Panc1 (cell line): ENCODE results near the gene ESRRA. TPM values are rescaled to one million over a fixed set of nuclear protein-coding genes. Genes with fewer than 3 reads are reported as not detected.

Source experiments
- ATAC-seq: fragments of 200-7000 bp; cut with Tn5 transposase; 2 replicates; pipeline ENCODE4 v1.9.1; 2020; ENCODE audit warnings: mild to moderate bottlenecking, moderate library complexity
- BruUV-seq: library from RNA; stranded (reverse); fragments of 400-500 nt; replicated peaks from 2 replicates; lab custom pipeline; 2021; lab: Mats Ljungman, UMichigan
- CTCF ChIA-PET: fragments of 300-600 bp; sonication (Branson Sonifier 250); formaldehyde crosslinking; loops from one replicate; lab custom pipeline; 2022; ENCODE audit warnings: antibody characterized with exemption; lab: Charles Lee
- POLR2A ChIA-PET: fragments of 300-600 bp; sonication (Branson Sonifier 250); formaldehyde crosslinking; loops from one replicate; lab custom pipeline; 2022; ENCODE audit warnings: antibody characterized with exemption; lab: Charles Lee
- DNase-seq: peaks from one replicate; pipeline ENCODE4 v3.0.0-alpha.2; 2010; ENCODE audit warnings: low read depth, low spot score
- H3K27ac ChIP-seq: 2 replicates; pipeline ENCODE4 v1.5.1; 2011; ENCODE audit warnings: mild to moderate bottlenecking, low read length, inconsistent platforms
- H3K27me3 ChIP-seq: fragments of 200-500 bp; sonication (Bioruptor generic); 2 replicates; pipeline ENCODE4 v1.6.0; 2014; ENCODE audit warnings: low read length, inconsistent platforms; ENCODE audit not compliant: control insufficient read depth, insufficient read depth
- H3K36me3 ChIP-seq: fragments of 200-500 bp; sonication (Bioruptor generic); 2 replicates; pipeline ENCODE4 v1.5.1; 2014; ENCODE audit warnings: inconsistent platforms, mild to moderate bottlenecking, low read length, moderate library complexity; ENCODE audit not compliant: control insufficient read depth, insufficient read depth
- H3K4me1 ChIP-seq: 2 replicates; pipeline ENCODE4 v1.5.1; 2011; ENCODE audit warnings: inconsistent platforms, mild to moderate bottlenecking, low read length, moderate library complexity; ENCODE audit not compliant: control insufficient read depth, insufficient read depth
- H3K4me3 ChIP-seq, 2 experiments: 2 replicates each; pipeline ENCODE4 v1.5.1; 2011 to 2012; ENCODE audit warnings: low read depth in 2 of 2, low read length in 2 of 2, mild to moderate bottlenecking in 2 of 2, inconsistent platforms in 1 of 2, moderate library complexity in 1 of 2
- H3K9me3 ChIP-seq: fragments of 200-500 bp; sonication (Bioruptor generic); 2 replicates; pipeline ENCODE4 v1.5.1; 2014; ENCODE audit warnings: low read depth, mild to moderate bottlenecking, inconsistent platforms, low read length, moderate library complexity; ENCODE audit not compliant: control insufficient read depth, insufficient read depth
- POLR2AphosphoS5 ChIP-seq: IDR thresholded peaks from 2 replicates; pipeline ENCODE4 v1.6.1; 2012; ENCODE audit warnings: mild to moderate bottlenecking, low read depth, low read length, moderate library complexity
- SIN3A ChIP-seq: IDR thresholded peaks from 2 replicates; pipeline ENCODE4 v1.6.1; 2012; ENCODE audit warnings: low read depth, mild to moderate bottlenecking, low read length, moderate library complexity, borderline replicate concordance; ENCODE audit not compliant: insufficient read depth
- TCF7L2 ChIP-seq: IDR thresholded peaks from 2 replicates; pipeline ENCODE4 v1.6.1; 2011; ENCODE audit warnings: mild to moderate bottlenecking, low read depth, low read length, inconsistent platforms
- in situ Hi-C: cut with HindIII; loops from 2 replicates; pipeline ENCODE4 v1.10.0; 2016; ENCODE audit warnings: low sequenced_read_pairs, low pct_unique_long_range_greater_than_20kb
- intact Hi-C: fragments of 100-400 bp; cut with micrococcal nuclease; formaldehyde crosslinking; loops from one replicate; pipeline ENCODE4 v1.10.0; 2022; ENCODE audit not compliant: unreplicated experiment
- total RNA-seq: library from RNA; stranded (reverse); gene quantifications from one replicate; pipeline ENCODE4 v1.2.1, GENCODE V29; 2021; ENCODE audit not compliant: unreplicated experiment
- TF ChIP-seq, protein P1 (sequence below): fragments of 450-650 bp; IDR thresholded peaks from 2 replicates; pipeline ENCODE4 v1.5.1; 2017; ENCODE audit warnings: mild to moderate bottlenecking
- TF ChIP-seq, protein P2 (sequence below), 2 experiments: IDR thresholded peaks; 2 replicates each; pipeline ENCODE4 v1.6.1; 2011 to 2012; ENCODE audit warnings: low read depth in 2 of 2, control low read depth in 1 of 2, low read length in 1 of 2, mild to moderate bottlenecking in 1 of 2, moderate library complexity in 1 of 2; ENCODE audit not compliant: insufficient read depth in 1 of 2

ESRRA gene
- total RNA-seq, 1 experiment from 2014 or later, result 81.6 TPM

DNA sequence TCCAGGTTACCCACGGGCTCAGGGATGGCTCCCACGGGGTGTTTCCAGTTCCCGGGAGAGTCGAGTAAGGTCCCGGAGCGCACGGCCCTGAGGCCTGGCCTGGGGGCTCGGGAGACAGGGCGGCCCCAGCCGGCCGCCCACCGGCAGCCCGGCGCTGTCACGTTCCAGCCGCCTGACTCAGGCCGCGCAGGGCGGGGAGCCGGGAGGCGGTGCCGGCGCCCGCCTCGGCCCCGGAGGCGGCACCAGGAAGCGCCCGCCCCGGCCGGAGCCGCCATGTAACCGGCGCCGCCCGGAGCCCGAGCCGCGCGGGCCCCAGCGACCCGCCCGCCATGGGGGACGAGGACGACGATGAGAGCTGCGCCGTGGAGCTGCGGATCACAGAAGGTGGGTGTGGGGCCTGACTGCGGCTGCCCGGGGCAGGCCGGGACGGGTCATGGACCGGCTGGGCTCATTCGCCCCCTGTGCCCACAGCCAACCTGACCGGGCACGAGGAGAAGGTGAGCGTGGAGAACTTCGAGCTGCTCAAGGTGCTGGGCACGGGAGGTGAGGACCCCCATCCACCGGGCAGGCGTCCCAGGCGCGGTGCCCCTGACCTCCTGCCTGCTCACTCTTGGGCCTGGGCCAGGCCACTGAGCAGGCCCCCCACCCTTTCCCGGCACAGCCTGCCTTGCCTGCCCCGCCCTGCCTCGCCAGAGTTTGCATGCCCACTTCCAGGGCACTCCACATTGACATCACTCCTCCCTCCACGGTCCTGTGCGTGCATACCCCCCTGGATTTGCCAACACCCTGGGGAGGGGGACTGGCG, 53.8 kb downstream of the ESRRA start, which contains the start of gene RPS6KA4:
RPS6KA4 (plus strand) TSS at position 256 of the 805 bp plus-strand sequence; CDS start at position 330, 74 bp downstream.
- intact Hi-C loops, result loop anchor here (5.0 kb wide), 1 partner anchor 293 kb away; no protein-coding TSS in a partner anchor
- Histone ChIP-seq H3K36me3 (peaks cover 4% of the 10 kb centered on the region; the same call in 1 of the 2 replicates), H3K4me3 (peak within 1 kb of the TSS; percentile 76 to 86), H3K27ac (peak within 1 kb of the TSS; percentile 88), H3K4me1 (peaks cover 48% of the 10 kb centered on the region), H3K27me3 (no peaks in the 10 kb centered on the region), H3K9me3 (no peaks in the 10 kb centered on the region)
- no TSS peak for BruUV-seq
- in situ Hi-C loops, result no loop called here
- ChIA-PET CTCF (interaction anchor here (0.6 to 0.9 kb wide), 3 partner anchors 13 to 41 kb away, joined by 3 to 4 read pairs (median 3); partner anchors contain the start of genes PRDX5 and TRMT112), POLR2A (interaction anchor here (0.5 to 0.6 kb wide), 2 partner anchors 15 to 78 kb away, joined by 3 read pairs; no protein-coding TSS in a partner anchor)
- ATAC-seq, result peak; percentile 79
- TF ChIP-seq, protein P1, sequence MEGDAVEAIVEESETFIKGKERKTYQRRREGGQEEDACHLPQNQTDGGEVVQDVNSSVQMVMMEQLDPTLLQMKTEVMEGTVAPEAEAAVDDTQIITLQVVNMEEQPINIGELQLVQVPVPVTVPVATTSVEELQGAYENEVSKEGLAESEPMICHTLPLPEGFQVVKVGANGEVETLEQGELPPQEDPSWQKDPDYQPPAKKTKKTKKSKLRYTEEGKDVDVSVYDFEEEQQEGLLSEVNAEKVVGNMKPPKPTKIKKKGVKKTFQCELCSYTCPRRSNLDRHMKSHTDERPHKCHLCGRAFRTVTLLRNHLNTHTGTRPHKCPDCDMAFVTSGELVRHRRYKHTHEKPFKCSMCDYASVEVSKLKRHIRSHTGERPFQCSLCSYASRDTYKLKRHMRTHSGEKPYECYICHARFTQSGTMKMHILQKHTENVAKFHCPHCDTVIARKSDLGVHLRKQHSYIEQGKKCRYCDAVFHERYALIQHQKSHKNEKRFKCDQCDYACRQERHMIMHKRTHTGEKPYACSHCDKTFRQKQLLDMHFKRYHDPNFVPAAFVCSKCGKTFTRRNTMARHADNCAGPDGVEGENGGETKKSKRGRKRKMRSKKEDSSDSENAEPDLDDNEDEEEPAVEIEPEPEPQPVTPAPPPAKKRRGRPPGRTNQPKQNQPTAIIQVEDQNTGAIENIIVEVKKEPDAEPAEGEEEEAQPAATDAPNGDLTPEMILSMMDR, result no peak
- TF ChIP-seq SIN3A, result peak; percentile 92; the same call in 1 of the 2 replicates
- peak; percentile 72 for TF ChIP-seq POLR2AphosphoS5
- no peak for DNase-seq

DNA sequence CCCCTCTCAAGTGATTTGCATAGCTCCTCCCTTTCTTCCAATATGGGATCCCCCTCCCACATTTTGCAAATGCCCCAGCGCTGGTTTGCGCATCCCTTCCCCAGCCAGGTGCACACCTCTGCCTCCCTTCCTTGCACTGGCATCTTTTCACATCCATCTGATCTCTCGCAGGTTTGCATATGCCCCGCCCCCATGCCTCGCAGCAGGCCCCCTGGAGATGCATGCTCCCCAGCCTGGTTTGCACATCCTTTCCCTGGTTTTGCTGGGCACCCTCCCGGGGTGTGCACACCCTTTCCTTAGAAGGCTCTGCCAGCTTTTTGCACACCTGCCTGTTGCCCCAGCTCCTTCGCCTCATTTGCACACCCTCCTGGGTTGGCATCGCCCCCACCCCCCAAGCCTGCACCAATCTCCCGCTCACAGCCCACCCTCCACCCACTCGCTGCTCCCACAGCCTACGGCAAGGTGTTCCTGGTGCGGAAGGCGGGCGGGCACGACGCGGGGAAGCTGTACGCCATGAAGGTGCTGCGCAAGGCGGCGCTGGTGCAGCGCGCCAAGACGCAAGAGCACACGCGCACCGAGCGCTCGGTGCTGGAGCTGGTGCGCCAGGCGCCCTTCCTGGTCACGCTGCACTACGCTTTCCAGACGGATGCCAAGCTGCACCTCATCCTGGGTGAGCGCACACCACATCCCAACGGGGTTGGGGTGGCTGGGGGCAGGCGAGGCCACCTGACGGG, 54.6 kb downstream of the ESRRA start:
- H3K9me3 ChIP-seq, result no peaks in the 10 kb centered on the region
- H3K36me3 ChIP-seq, result peaks cover 4% of the 10 kb centered on the region; the same call in 1 of the 2 replicates
- ChIA-PET POLR2A (interaction anchor here (0.5 to 0.6 kb wide), 2 partner anchors 14 to 77 kb away, joined by 3 read pairs; no protein-coding TSS in a partner anchor), CTCF (interaction anchor here (0.9 kb wide), 1 partner anchor 18 kb away, joined by 3 read pairs; no protein-coding TSS in a partner anchor)
- peak overlapping the region; percentile 76 to 86 for H3K4me3 ChIP-seq
- ATAC-seq (no peak), DNase-seq (no peak)
- no peaks in the 10 kb centered on the region for H3K27me3 ChIP-seq
- peaks cover 43% of the 10 kb centered on the region for H3K4me1 ChIP-seq
- peak overlapping the region; percentile 88 for H3K27ac ChIP-seq
- TF ChIP-seq TCF7L2 (no peak), POLR2AphosphoS5 (no peak)
- TF ChIP-seq, protein P1, result no peak
- TF ChIP-seq, protein P2, sequence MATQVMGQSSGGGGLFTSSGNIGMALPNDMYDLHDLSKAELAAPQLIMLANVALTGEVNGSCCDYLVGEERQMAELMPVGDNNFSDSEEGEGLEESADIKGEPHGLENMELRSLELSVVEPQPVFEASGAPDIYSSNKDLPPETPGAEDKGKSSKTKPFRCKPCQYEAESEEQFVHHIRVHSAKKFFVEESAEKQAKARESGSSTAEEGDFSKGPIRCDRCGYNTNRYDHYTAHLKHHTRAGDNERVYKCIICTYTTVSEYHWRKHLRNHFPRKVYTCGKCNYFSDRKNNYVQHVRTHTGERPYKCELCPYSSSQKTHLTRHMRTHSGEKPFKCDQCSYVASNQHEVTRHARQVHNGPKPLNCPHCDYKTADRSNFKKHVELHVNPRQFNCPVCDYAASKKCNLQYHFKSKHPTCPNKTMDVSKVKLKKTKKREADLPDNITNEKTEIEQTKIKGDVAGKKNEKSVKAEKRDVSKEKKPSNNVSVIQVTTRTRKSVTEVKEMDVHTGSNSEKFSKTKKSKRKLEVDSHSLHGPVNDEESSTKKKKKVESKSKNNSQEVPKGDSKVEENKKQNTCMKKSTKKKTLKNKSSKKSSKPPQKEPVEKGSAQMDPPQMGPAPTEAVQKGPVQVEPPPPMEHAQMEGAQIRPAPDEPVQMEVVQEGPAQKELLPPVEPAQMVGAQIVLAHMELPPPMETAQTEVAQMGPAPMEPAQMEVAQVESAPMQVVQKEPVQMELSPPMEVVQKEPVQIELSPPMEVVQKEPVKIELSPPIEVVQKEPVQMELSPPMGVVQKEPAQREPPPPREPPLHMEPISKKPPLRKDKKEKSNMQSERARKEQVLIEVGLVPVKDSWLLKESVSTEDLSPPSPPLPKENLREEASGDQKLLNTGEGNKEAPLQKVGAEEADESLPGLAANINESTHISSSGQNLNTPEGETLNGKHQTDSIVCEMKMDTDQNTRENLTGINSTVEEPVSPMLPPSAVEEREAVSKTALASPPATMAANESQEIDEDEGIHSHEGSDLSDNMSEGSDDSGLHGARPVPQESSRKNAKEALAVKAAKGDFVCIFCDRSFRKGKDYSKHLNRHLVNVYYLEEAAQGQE (IDR thresholded peaks at IDR 0.05; ENCODE audit: insufficient read depth in 1 of 2, low read depth in 2 of 2, low read length in 1 of 2), result no peak
- in situ Hi-C loops (no loop called here), intact Hi-C loops (loop anchor here (5.0 kb wide), 1 partner anchor 292 kb away; no protein-coding TSS in a partner anchor)
- BruUV-seq, result no TSS peak
